Measurements from ENCODE around the gene MYBBP1A.

MYBBP1A gene

GRCh38 chr17:4551796-4552525, 3.2 kb downstream of the MYBBP1A start:
- no peak for TF ChIP-seq GATA2 (IDR thresholded peaks at IDR 0.05; ENCODE audit: low read depth, low read length)
- no peak for TF ChIP-seq GATA3 (IDR thresholded peaks at IDR 0.05; ENCODE audit: low read depth, low read length)

GRCh38 chr17:4551141-4551540, 4.0 kb downstream of the MYBBP1A start:
- TF ChIP-seq GATA3 (IDR thresholded peaks at IDR 0.05; ENCODE audit: low read depth, low read length) (no peak), GATA2 (IDR thresholded peaks at IDR 0.05; ENCODE audit: low read depth, low read length) (no peak)

GRCh38 chr17:4550534-4551039, 4.6 kb downstream of the MYBBP1A start:
- TF ChIP-seq GATA3 (IDR thresholded peaks at IDR 0.05; ENCODE audit: low read depth, low read length): no peak
- no peak for TF ChIP-seq GATA2 (IDR thresholded peaks at IDR 0.05; ENCODE audit: low read depth, low read length)

- TF ChIP-seq GATA3 (IDR thresholded peaks at IDR 0.05; ENCODE audit: low read depth, low read length) (no peak), GATA2 (IDR thresholded peaks at IDR 0.05; ENCODE audit: low read depth, low read length) (no peak)
These were observed 5.2 kb downstream of the MYBBP1A start for GRCh38 chr17:4549781-4550533.

GRCh38 chr17:4548721-4549531, 6.3 kb downstream of the MYBBP1A start:
- TF ChIP-seq GATA2 (IDR thresholded peaks at IDR 0.05; ENCODE audit: low read depth, low read length) (no peak), GATA3 (IDR thresholded peaks at IDR 0.05; ENCODE audit: low read depth, low read length) (no peak)

GRCh38 chr17:4548061-4548461, 7.1 kb downstream of the MYBBP1A start:
- TF ChIP-seq GATA2 (IDR thresholded peaks at IDR 0.05; ENCODE audit: low read depth, low read length): no peak
- TF ChIP-seq GATA3 (IDR thresholded peaks at IDR 0.05; ENCODE audit: low read depth, low read length): no peak

GRCh38 chr17:4547118-4547906, 7.9 kb downstream of the MYBBP1A start:
- no peak for TF ChIP-seq GATA2 (IDR thresholded peaks at IDR 0.05; ENCODE audit: low read depth, low read length)
- no peak for TF ChIP-seq GATA3 (IDR thresholded peaks at IDR 0.05; ENCODE audit: low read depth, low read length)

GRCh38 chr17:4545217-4545951, 9.8 kb downstream of the MYBBP1A start:
- no peak for TF ChIP-seq GATA2 (IDR thresholded peaks at IDR 0.05; ENCODE audit: low read depth, low read length)
- no peak for TF ChIP-seq GATA3 (IDR thresholded peaks at IDR 0.05; ENCODE audit: low read depth, low read length)

GRCh38 chr17:4544951-4545216, 10.3 kb downstream of the MYBBP1A start:
- TF ChIP-seq GATA3 (IDR thresholded peaks at IDR 0.05; ENCODE audit: low read depth, low read length) (no peak), GATA2 (IDR thresholded peaks at IDR 0.05; ENCODE audit: low read depth, low read length) (no peak)

- TF ChIP-seq GATA3 (IDR thresholded peaks at IDR 0.05; ENCODE audit: low read depth, low read length) (no peak), GATA2 (IDR thresholded peaks at IDR 0.05; ENCODE audit: low read depth, low read length) (no peak)
These were observed 10.8 kb downstream of the MYBBP1A start for GRCh38 chr17:4544135-4544950.

- no peak for TF ChIP-seq GATA3 (IDR thresholded peaks at IDR 0.05; ENCODE audit: low read depth, low read length)
- TF ChIP-seq GATA2 (IDR thresholded peaks at IDR 0.05; ENCODE audit: low read depth, low read length): no peak
These were observed 11.6 kb downstream of the MYBBP1A start for GRCh38 chr17:4543557-4544026.

GRCh38 chr17:4542726-4543191, 12.4 kb downstream of the MYBBP1A start:
- TF ChIP-seq GATA2 (IDR thresholded peaks at IDR 0.05; ENCODE audit: low read depth, low read length): no peak
- no peak for TF ChIP-seq GATA3 (IDR thresholded peaks at IDR 0.05; ENCODE audit: low read depth, low read length)

Data from SH-SY5Y (cell line).